Gastroesophageal sphincter (tissue), 3 donors: ENCODE results near the gene KAZN.

ENCODE experiments used
- CTCF ChIP-seq, 4 experiments: fragments of 200-600 bp in 2 of 4; fragments of 450-650 bp in 2 of 4; sonication (generic) in 1 of 4; IDR thresholded peaks; one replicate each; pipeline ENCODE4 v1.5.1; 2017 to 2019; ENCODE audit warnings: antibody characterized with exemption in 4 of 4, mild to moderate bottlenecking in 2 of 4, moderate library complexity in 2 of 4
- EP300 ChIP-seq: sonication (generic); formaldehyde crosslinking; IDR thresholded peaks from one replicate; pipeline ENCODE4 v1.6.1; 2017; ENCODE audit warnings: antibody characterized with exemption, mild to moderate bottlenecking
- POLR2A ChIP-seq, 2 donors: fragments of 450-650 bp; IDR thresholded peaks; one replicate each; pipeline ENCODE4 v1.6.1; 2017; ENCODE audit warnings: antibody characterized with exemption in 2 of 2, mild to moderate bottlenecking in 2 of 2, moderate library complexity in 1 of 2
- POLR2AphosphoS5 ChIP-seq: sonication (generic); formaldehyde crosslinking; IDR thresholded peaks from one replicate; pipeline ENCODE4 v1.6.1; 2017; ENCODE audit warnings: antibody characterized with exemption

- TF ChIP-seq EP300 (no peak), CTCF (IDR thresholded peaks at IDR 0.05) (no peak), POLR2AphosphoS5 (no peak), POLR2A (IDR thresholded peaks at IDR 0.05) (no peak)
These were observed 158.8 kb downstream of the KAZN start for GRCh38 chr1:14757286-14757625.
